HepG2 (cell line): Measurements from ENCODE around the gene RBM34. TPM values are rescaled to one million over a fixed set of nuclear protein-coding genes. Genes with fewer than 3 reads are reported as not detected.
A peak's percentile ranks its signal among the peaks of the same experiment; 100 is the strongest.

Source experiments
- AKAP8 ChIP-seq: sonication (generic); formaldehyde crosslinking; IDR thresholded peaks from 2 replicates; pipeline ENCODE4 v1.5.1; 2020; ENCODE audit warnings: mild to moderate bottlenecking, missing genetic modification reagents
- ESRRA ChIP-seq: sonication (generic); formaldehyde crosslinking; IDR thresholded peaks from 2 replicates; pipeline ENCODE4 v1.5.1; 2020; ENCODE audit warnings: mild to moderate bottlenecking, low read depth, missing genetic modification reagents
- FIP1L1 ChIP-seq: fragments of 200-400 bp; formaldehyde crosslinking; IDR thresholded peaks from 2 replicates; pipeline ENCODE4 v1.6.1; 2018; ENCODE audit warnings: low read depth, mild to moderate bottlenecking, low read length, moderate library complexity, borderline replicate concordance; ENCODE audit not compliant: insufficient read depth
- GATAD2A ChIP-seq: IDR thresholded peaks from 2 replicates; pipeline ENCODE4 v1.6.1; 2016
- LCORL ChIP-seq, 2 experiments: fragments of 450-650 bp in 1 of 2; sonication (generic) in 1 of 2; formaldehyde crosslinking in 1 of 2; IDR thresholded peaks; 2 replicates each; pipeline versions ENCODE4 v1.5.0 to v1.6.1; 2017 to 2020; ENCODE audit warnings: antibody characterized with exemption in 1 of 2, missing genetic modification reagents in 1 of 2
- NFE2 ChIP-seq: sonication (generic); formaldehyde crosslinking; IDR thresholded peaks from 2 replicates; pipeline ENCODE4 v1.4.0; 2020; ENCODE audit warnings: missing genetic modification reagents
- PITX1 ChIP-seq: sonication (generic); formaldehyde crosslinking; IDR thresholded peaks from 2 replicates; pipeline ENCODE4 v1.5.1; 2020; ENCODE audit warnings: mild to moderate bottlenecking, missing genetic modification reagents
- SP5 ChIP-seq: IDR thresholded peaks from 2 replicates; pipeline ENCODE4 v1.6.1; 2016; ENCODE audit warnings: low read depth, borderline replicate concordance
- ZFAT ChIP-seq: sonication (generic); formaldehyde crosslinking; conservative IDR thresholded peaks from 2 replicates; pipeline ENCODE4 v1.8.1; 2023; ENCODE audit warnings: missing genetic modification reagents, inconsistent platforms
- ZNF230 ChIP-seq: sonication (generic); formaldehyde crosslinking; IDR thresholded peaks from 2 replicates; pipeline ENCODE4 v1.4.0; 2020; ENCODE audit warnings: mild to moderate bottlenecking, missing genetic modification reagents
- ZNF282 ChIP-seq: fragments of 450-650 bp; IDR thresholded peaks from 2 replicates; pipeline ENCODE4 v1.6.1; 2018; ENCODE audit not compliant: partially characterized antibody
- ZNF350 ChIP-seq: sonication (generic); formaldehyde crosslinking; IDR thresholded peaks from 2 replicates; pipeline ENCODE4 v1.4.0; 2020; ENCODE audit warnings: mild to moderate bottlenecking, low read depth, missing genetic modification reagents, borderline replicate concordance
- ZNF383 ChIP-seq: sonication (generic); formaldehyde crosslinking; IDR thresholded peaks from 2 replicates; pipeline ENCODE4 v1.4.0; 2020; ENCODE audit warnings: missing genetic modification reagents, mild to moderate bottlenecking, borderline replicate concordance
- ZNF577 ChIP-seq: sonication (generic); formaldehyde crosslinking; IDR thresholded peaks from 2 replicates; pipeline ENCODE4 v1.4.0; 2020; ENCODE audit warnings: mild to moderate bottlenecking, low read depth, missing genetic modification reagents, borderline replicate concordance
- ZNF644 ChIP-seq: IDR thresholded peaks from 2 replicates; pipeline ENCODE4 v1.6.1; 2016; ENCODE audit warnings: low read depth
- ZNF879 ChIP-seq: sonication (generic); formaldehyde crosslinking; IDR thresholded peaks from 2 replicates; pipeline ENCODE4 v1.8.1; 2023; ENCODE audit warnings: missing genetic modification reagents
- polyA plus RNA-seq, 8 experiments: library from polyadenylated mRNA; depleted of rRNA in 3 of 8; stranded (reverse) in 7 of 8; unstranded in 1 of 8; fragments of >200 nt; fragmentation: Illumina TruSeq in 4 of 8; extraction: Trizol in 4 of 8; gene quantifications; 2 replicates each; pipeline versions ENCODE4 v1.2.1 to v1.2.3, GENCODE V29; 2011 to 2016; ENCODE audit warnings: low read depth in 4 of 8, missing spikeins in 1 of 8, mixed read lengths in 1 of 8; ENCODE audit not compliant: insufficient read depth in 1 of 8
- total RNA-seq, 5 experiments: library from RNA; depleted of rRNA; stranded (reverse); fragments of >200 nt; fragmentation: Illumina TruSeq; extraction: Trizol; gene quantifications; 2 replicates each; pipeline ENCODE4 v1.2.3, GENCODE V29; 2016; ENCODE audit warnings: low read depth in 1 of 5
- TF ChIP-seq, protein P1 (sequence below): sonication (generic); formaldehyde crosslinking; IDR thresholded peaks from 2 replicates; pipeline ENCODE4 v1.4.0; 2020; ENCODE audit warnings: missing genetic modification reagents
- TF ChIP-seq, protein P2 (sequence below): sonication (generic); formaldehyde crosslinking; IDR thresholded peaks from 2 replicates; pipeline ENCODE4 v1.4.0; 2020; ENCODE audit warnings: missing genetic modification reagents
- TF ChIP-seq, protein P3 (sequence below): IDR thresholded peaks from 2 replicates; pipeline ENCODE4 v1.6.1; 2016; ENCODE audit warnings: missing compliant biosample characterization, missing genetic modification reagents, borderline replicate concordance
- TF ChIP-seq, protein P4 (sequence below): IDR thresholded peaks from 2 replicates; pipeline ENCODE4 v1.6.1; 2016
- TF ChIP-seq, protein P5 (sequence below): sonication (generic); formaldehyde crosslinking; IDR thresholded peaks from 2 replicates; pipeline ENCODE4 v1.8.0; 2022; ENCODE audit warnings: mild to moderate bottlenecking, missing genetic modification reagents

Gene RBM34
- total and polyA plus RNA-seq, 2 of the 13 experiments (the other 11 are each of a cell fraction or from before 2014, with no cell fraction given), result 34.7 to 73.0 TPM

DNA sequence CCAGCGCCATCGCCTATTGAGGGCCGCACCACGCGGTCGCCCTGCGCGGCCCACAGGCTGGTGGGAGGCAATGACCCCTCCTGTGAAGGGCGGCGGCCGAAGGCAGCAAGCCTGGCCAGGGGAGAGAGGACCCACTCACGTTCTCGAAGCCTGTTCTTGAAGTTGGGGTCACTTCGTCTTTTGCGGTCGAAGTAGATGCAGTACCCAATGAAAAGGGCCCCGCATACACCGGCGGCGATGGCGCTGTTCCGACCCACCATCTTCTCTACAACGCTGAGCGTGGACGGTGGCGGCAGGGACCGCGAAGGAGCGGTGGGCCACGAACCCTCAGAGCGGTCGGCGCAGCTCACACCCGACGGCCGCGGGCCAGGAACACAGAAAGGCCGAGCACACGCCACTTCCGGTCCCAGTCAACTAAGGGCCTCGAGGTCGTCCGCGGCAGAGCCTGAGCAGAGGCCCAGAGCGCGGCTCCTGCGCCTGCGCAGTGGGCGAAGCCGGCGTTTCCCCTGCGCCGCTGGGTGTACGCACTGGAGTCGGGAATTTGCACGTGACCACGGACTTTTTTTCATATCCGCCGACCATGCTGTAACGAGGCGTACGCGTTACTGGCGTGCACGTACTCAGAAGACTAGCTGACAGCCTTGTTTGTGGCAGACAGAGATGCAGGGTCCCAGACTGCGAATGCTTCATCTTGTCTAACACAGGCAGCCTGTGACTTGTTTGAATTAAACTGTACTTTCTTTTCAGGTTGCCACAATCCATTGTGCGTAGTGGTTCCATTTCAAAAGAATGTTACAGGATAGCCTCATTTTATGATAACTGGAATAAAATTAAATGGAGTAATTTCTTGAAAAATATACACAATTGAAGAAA, 32.4 kb downstream of the RBM34 start, which contains the start of gene TOMM20 (continued):
- TF ChIP-seq, protein P1, sequence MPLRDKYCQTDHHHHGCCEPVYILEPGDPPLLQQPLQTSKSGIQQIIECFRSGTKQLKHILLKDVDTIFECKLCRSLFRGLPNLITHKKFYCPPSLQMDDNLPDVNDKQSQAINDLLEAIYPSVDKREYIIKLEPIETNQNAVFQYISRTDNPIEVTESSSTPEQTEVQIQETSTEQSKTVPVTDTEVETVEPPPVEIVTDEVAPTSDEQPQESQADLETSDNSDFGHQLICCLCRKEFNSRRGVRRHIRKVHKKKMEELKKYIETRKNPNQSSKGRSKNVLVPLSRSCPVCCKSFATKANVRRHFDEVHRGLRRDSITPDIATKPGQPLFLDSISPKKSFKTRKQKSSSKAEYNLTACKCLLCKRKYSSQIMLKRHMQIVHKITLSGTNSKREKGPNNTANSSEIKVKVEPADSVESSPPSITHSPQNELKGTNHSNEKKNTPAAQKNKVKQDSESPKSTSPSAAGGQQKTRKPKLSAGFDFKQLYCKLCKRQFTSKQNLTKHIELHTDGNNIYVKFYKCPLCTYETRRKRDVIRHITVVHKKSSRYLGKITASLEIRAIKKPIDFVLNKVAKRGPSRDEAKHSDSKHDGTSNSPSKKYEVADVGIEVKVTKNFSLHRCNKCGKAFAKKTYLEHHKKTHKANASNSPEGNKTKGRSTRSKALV (CRISPR knock-in tag), result 0 out of 2 replicates have a peak, but pooled peaks have one; percentile 60
- TF ChIP-seq NFE2 (CRISPR knock-in tag) (no peak), ZNF879 (CRISPR knock-in tag) (peak; percentile 87), FIP1L1 (no peak), ZFAT (peak; percentile 69; the same call in 1 of the 2 replicates), ZNF644 (CRISPR knock-in tag) (no peak), AKAP8 (CRISPR knock-in tag) (peak; percentile 66; the same call in 1 of the 2 replicates), PITX1 (CRISPR knock-in tag) (peak; percentile 76), SP5 (no peak), ZNF282 (no peak), GATAD2A (peak; percentile 68), ZNF230 (CRISPR knock-in tag) (0 out of 2 replicates have a peak, but pooled peaks have one; percentile 42), LCORL (IDR thresholded peaks at IDR 0.05) (no peak), LCORL (CRISPR knock-in tag; IDR thresholded peaks at IDR 0.05) (peak; percentile 62; the same call in 1 of the 2 replicates), ZNF577 (CRISPR knock-in tag) (no peak), ESRRA (CRISPR knock-in tag) (peak; percentile 47), ZNF383 (no peak), ZNF350 (CRISPR knock-in tag) (peak; percentile 86; the same call in 1 of the 2 replicates)
- TF ChIP-seq, protein P2, sequence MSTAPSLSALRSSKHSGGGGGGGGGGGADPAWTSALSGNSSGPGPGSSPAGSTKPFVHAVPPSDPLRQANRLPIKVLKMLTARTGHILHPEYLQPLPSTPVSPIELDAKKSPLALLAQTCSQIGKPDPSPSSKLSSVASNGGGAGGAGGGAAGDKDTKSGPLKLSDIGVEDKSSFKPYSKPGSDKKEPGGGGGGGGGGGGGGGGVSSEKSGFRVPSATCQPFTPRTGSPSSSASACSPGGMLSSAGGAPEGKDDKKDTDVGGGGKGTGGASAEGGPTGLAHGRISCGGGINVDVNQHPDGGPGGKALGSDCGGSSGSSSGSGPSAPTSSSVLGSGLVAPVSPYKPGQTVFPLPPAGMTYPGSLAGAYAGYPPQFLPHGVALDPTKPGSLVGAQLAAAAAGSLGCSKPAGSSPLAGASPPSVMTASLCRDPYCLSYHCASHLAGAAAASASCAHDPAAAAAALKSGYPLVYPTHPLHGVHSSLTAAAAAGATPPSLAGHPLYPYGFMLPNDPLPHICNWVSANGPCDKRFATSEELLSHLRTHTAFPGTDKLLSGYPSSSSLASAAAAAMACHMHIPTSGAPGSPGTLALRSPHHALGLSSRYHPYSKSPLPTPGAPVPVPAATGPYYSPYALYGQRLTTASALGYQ, result peak; percentile 70; the same call in 1 of the 2 replicates
- TF ChIP-seq, protein P3, sequence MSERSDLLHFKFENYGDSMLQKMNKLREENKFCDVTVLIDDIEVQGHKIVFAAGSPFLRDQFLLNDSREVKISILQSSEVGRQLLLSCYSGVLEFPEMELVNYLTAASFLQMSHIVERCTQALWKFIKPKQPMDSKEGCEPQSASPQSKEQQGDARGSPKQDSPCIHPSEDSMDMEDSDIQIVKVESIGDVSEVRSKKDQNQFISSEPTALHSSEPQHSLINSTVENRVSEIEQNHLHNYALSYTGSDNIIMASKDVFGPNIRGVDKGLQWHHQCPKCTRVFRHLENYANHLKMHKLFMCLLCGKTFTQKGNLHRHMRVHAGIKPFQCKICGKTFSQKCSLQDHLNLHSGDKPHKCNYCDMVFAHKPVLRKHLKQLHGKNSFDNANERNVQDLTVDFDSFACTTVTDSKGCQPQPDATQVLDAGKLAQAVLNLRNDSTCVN (CRISPR knock-in tag), result no peak
- TF ChIP-seq, protein P4, sequence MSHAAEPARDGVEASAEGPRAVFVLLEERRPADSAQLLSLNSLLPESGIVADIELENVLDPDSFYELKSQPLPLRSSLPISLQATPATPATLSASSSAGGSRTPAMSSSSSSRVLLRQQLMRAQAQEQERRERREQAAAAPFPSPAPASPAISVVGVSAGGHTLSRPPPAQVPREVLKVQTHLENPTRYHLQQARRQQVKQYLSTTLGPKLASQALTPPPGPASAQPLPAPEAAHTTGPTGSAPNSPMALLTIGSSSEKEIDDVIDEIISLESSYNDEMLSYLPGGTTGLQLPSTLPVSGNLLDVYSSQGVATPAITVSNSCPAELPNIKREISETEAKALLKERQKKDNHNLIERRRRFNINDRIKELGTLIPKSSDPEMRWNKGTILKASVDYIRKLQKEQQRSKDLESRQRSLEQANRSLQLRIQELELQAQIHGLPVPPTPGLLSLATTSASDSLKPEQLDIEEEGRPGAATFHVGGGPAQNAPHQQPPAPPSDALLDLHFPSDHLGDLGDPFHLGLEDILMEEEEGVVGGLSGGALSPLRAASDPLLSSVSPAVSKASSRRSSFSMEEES (CRISPR knock-in tag), result peak; percentile 98
- TF ChIP-seq, protein P5, sequence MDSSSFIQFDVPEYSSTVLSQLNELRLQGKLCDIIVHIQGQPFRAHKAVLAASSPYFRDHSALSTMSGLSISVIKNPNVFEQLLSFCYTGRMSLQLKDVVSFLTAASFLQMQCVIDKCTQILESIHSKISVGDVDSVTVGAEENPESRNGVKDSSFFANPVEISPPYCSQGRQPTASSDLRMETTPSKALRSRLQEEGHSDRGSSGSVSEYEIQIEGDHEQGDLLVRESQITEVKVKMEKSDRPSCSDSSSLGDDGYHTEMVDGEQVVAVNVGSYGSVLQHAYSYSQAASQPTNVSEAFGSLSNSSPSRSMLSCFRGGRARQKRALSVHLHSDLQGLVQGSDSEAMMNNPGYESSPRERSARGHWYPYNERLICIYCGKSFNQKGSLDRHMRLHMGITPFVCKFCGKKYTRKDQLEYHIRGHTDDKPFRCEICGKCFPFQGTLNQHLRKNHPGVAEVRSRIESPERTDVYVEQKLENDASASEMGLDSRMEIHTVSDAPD (CRISPR knock-in tag), result 0 out of 2 replicates have a peak, but pooled peaks have one; percentile 14
